ENCODE results near the gene NME4. TPM values are rescaled to one million over a fixed set of nuclear protein-coding genes. Genes with fewer than 3 reads are reported as not detected.

Gene NME4
- total and polyA plus RNA-seq, 2 donors (not counting 1 experiment from before 2014, with no cell fraction given), result 71.7 to 121 TPM

GRCh38 chr16:370979-371514 is 26.0 kb upstream of the NME4 start:
- no peaks in the 10 kb centered on the region for H3K27me3 ChIP-seq (ENCODE audit: control insufficient read depth, insufficient read depth, low read length)
- no peaks in the 10 kb centered on the region for H3K9me3 ChIP-seq (ENCODE audit: control insufficient read depth, insufficient read depth, low read depth, low read length)
- H4K20me1 ChIP-seq (ENCODE audit: control insufficient read depth, extremely low read depth, insufficient read depth, low read length), result no peaks in the 10 kb centered on the region
- no peak overlapping the region for H3K27ac ChIP-seq (ENCODE audit: insufficient read depth, low read length)
- no peak for DNase-seq (ENCODE audit: low read depth in 2 of 2)
- H3K9ac ChIP-seq (ENCODE audit: insufficient read depth, low read length), result no peak overlapping the region
- TF ChIP-seq EZH2 (IDR thresholded peaks at IDR 0.05; ENCODE audit: low read length, missing control alignments), result no peak
- no peak for TF ChIP-seq CTCF (conservative IDR thresholded peaks at IDR 0.05 in 1 of 2, IDR thresholded peaks at IDR 0.05 in 1 of 2; ENCODE audit: low read depth in 1 of 2, low read length in 2 of 2)
- H3K4me1 ChIP-seq (ENCODE audit: control insufficient read depth, extremely low read depth, insufficient read depth, low read length), result peaks cover 2% of the 10 kb centered on the region
- peaks cover 50% of the 10 kb centered on the region for H3K36me3 ChIP-seq (ENCODE audit: control insufficient read depth, insufficient read depth, low read length)
- no peak overlapping the region for H2AFZ ChIP-seq (ENCODE audit: low read length)
- peaks cover 2% of the 10 kb centered on the region for H3K79me2 ChIP-seq (ENCODE audit: control insufficient read depth, insufficient read depth, low read length)
- H3K4me3 ChIP-seq (replicated peaks in 1 of 4; ENCODE audit: control extremely low read depth in 1 of 4, insufficient read depth in 1 of 4, low read depth in 3 of 4, low read length in 4 of 4), result peak overlapping the region in 1 of 4 experiments; percentile 14
- peak overlapping the region; percentile 17 for H3K4me2 ChIP-seq (ENCODE audit: extremely low read depth, insufficient read depth, low read length)

GRCh38 chr16:371515-372301 is 25.3 kb upstream of the NME4 start:
- Histone ChIP-seq H3K9ac (ENCODE audit: insufficient read depth, low read length) (no peak overlapping the region), H3K79me2 (ENCODE audit: control insufficient read depth, insufficient read depth, low read length) (peaks cover 2% of the 10 kb centered on the region), H3K9me3 (ENCODE audit: control insufficient read depth, insufficient read depth, low read depth, low read length) (no peaks in the 10 kb centered on the region), H3K4me2 (ENCODE audit: extremely low read depth, insufficient read depth, low read length) (no peak overlapping the region), H3K27me3 (ENCODE audit: control insufficient read depth, insufficient read depth, low read length) (no peaks in the 10 kb centered on the region), H4K20me1 (ENCODE audit: control insufficient read depth, extremely low read depth, insufficient read depth, low read length) (no peaks in the 10 kb centered on the region), H3K4me3 (replicated peaks in 1 of 4; ENCODE audit: control extremely low read depth in 1 of 4, insufficient read depth in 1 of 4, low read depth in 3 of 4, low read length in 4 of 4) (no peak overlapping the region), H3K36me3 (ENCODE audit: control insufficient read depth, insufficient read depth, low read length) (peaks cover 51% of the 10 kb centered on the region), H3K4me1 (ENCODE audit: control insufficient read depth, extremely low read depth, insufficient read depth, low read length) (peaks cover 2% of the 10 kb centered on the region), H2AFZ (ENCODE audit: low read length) (no peak overlapping the region), H3K27ac (ENCODE audit: insufficient read depth, low read length) (no peak overlapping the region)
- no peak for TF ChIP-seq CTCF (conservative IDR thresholded peaks at IDR 0.05 in 1 of 2, IDR thresholded peaks at IDR 0.05 in 1 of 2; ENCODE audit: low read depth in 1 of 2, low read length in 2 of 2)
- TF ChIP-seq EZH2 (IDR thresholded peaks at IDR 0.05; ENCODE audit: low read length, missing control alignments), result no peak
- DNase-seq (ENCODE audit: low read depth in 2 of 2), result no peak

- no peak for DNase-seq (ENCODE audit: low read depth in 2 of 2)
- Histone ChIP-seq H4K20me1 (ENCODE audit: control insufficient read depth, extremely low read depth, insufficient read depth, low read length) (no peaks in the 10 kb centered on the region), H3K9ac (ENCODE audit: insufficient read depth, low read length) (no peak overlapping the region), H3K4me1 (ENCODE audit: control insufficient read depth, extremely low read depth, insufficient read depth, low read length) (peaks cover 2% of the 10 kb centered on the region), H3K4me2 (ENCODE audit: extremely low read depth, insufficient read depth, low read length) (no peak overlapping the region), H2AFZ (ENCODE audit: low read length) (no peak overlapping the region), H3K27me3 (ENCODE audit: control insufficient read depth, insufficient read depth, low read length) (no peaks in the 10 kb centered on the region), H3K36me3 (ENCODE audit: control insufficient read depth, insufficient read depth, low read length) (peaks cover 46% of the 10 kb centered on the region), H3K27ac (ENCODE audit: insufficient read depth, low read length) (no peak overlapping the region), H3K79me2 (ENCODE audit: control insufficient read depth, insufficient read depth, low read length) (peaks cover 2% of the 10 kb centered on the region), H3K4me3 (replicated peaks in 1 of 4; ENCODE audit: control extremely low read depth in 1 of 4, insufficient read depth in 1 of 4, low read depth in 3 of 4, low read length in 4 of 4) (no peak overlapping the region), H3K9me3 (ENCODE audit: control insufficient read depth, insufficient read depth, low read depth, low read length) (no peaks in the 10 kb centered on the region)
- TF ChIP-seq EZH2 (IDR thresholded peaks at IDR 0.05; ENCODE audit: low read length, missing control alignments), result no peak
Measured at GRCh38 chr16:372302-372983, 24.6 kb upstream of the NME4 start.
